Measurements from ENCODE around the gene CADPS2.
A peak's percentile ranks its signal among the peaks of the same experiment; 100 is the strongest.

The CADPS2 gene

DNA sequence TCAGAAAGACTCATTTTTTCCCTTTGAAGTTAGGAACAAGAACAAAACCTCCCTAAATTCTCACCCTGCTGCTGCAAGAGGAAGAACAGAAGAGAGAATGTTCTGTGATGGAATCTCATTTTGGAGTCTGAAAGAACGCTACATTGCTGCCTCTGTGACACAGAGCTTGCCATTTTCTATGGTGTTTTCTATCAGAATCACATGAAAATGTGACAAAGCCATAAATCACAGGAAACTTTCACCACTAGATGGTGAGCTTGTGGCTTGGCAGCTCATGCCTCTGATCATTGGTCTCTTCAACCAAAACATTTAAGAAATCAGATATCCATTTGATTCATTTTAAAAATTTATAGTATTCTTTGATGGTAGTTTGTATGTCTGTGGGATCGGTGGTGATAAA is 82.9 kb downstream of the CADPS2 start:
- TF ChIP-seq, protein P1, sequence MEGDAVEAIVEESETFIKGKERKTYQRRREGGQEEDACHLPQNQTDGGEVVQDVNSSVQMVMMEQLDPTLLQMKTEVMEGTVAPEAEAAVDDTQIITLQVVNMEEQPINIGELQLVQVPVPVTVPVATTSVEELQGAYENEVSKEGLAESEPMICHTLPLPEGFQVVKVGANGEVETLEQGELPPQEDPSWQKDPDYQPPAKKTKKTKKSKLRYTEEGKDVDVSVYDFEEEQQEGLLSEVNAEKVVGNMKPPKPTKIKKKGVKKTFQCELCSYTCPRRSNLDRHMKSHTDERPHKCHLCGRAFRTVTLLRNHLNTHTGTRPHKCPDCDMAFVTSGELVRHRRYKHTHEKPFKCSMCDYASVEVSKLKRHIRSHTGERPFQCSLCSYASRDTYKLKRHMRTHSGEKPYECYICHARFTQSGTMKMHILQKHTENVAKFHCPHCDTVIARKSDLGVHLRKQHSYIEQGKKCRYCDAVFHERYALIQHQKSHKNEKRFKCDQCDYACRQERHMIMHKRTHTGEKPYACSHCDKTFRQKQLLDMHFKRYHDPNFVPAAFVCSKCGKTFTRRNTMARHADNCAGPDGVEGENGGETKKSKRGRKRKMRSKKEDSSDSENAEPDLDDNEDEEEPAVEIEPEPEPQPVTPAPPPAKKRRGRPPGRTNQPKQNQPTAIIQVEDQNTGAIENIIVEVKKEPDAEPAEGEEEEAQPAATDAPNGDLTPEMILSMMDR (conservative IDR thresholded peaks at IDR 0.05) = peak; percentile 92

DNA sequence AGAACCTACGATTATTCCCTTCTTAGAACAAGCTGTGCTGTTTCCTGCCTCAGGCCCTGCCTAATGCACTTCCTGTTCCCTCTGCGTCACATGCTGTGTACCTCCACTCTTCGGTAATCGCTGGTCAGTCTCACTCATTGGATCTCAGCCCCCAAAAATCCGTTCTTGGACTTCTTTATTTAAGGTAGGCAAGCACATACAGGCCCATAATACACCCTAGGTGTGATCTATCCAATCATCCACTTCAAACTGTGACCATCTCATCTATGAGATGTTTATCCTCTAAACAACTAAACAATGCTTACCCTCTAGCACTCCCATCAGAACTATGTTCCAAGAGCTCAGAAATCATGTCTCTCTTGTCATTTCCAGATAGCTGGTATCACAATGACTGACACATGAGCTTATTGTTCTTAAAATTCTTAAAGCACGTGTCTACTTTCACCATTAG is 83.9 kb downstream of the CADPS2 start:
- TF ChIP-seq, protein P1 (conservative IDR thresholded peaks at IDR 0.05) = no peak

More for the DNA sequence above, 82.9 kb downstream of the CADPS2 start:
- peak overlapping the region; percentile 29 for H3K27ac ChIP-seq

DNA sequence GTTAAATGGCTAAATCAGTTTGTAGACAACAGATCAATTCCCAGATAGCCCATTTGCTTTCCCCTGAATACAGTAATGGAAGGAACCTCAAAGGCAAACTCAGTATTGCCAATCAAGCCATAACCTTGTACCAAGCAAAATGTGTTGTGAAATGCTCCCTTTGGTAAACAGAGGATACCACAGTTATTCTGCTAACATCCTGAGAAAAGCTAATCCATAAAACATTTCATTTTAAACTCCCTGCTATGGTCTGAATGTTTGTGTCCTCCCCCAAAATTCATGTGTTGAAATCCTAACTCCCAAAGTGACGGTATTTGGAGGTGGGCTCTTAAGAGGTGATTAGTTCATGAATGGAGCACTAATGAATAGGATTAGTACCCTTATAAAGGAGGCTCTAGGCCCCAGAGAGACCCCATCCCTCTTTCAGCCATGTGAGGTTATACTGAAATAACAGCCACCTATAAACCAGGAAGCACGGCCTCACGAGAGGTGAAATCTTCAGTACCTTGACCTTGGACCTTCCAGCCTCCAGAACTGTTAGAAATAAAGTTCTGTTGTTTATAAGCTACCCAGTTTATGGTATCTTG is 94.2 kb downstream of the CADPS2 start:
- TF ChIP-seq, protein P1 (conservative IDR thresholded peaks at IDR 0.05) = no peak
- no peak overlapping the region for H3K27ac ChIP-seq

More for the DNA sequence above, 83.9 kb downstream of the CADPS2 start:
- peak overlapping the region; percentile 29 for H3K27ac ChIP-seq

DNA sequence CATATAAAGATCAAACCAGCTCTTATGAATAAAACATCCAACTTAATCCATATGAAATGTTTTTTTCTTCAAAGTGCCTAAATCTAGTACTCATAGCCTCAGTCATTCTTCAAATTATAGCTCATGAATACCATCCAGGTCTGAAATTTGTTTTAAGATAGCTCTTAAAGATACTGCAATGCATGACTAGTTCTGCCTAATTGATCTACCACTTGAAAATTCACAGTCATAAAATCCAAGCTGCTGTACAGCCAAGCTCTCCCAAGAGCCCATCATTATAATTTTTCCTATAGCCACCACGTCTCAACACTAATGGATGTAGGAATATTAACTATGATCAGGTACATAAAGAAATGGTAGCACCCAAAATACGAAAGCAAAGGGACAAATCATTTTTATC is 95.7 kb downstream of the CADPS2 start:
- TF ChIP-seq, protein P1 (conservative IDR thresholded peaks at IDR 0.05) = no peak
- no peak overlapping the region for H3K27ac ChIP-seq

DNA sequence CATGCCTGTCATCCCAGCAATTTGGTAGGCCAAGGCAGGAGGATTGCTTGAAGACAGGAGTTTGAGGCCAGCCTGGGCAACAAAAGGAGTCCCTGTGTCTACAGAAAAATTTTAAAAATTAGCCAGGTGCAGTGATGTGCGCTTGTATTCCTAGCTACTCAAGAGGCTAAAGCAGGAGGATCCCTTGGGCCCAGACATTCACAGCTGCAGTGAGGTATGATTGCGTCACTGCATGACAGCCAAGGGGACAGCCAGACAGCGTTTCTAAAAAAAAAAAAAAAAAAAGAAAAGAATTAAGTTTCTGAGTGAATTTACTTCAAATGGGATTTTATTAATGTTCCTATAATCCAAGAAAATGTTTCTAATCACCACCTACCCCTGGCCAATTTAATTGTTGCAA is 96.1 kb downstream of the CADPS2 start:
- TF ChIP-seq, protein P1 (conservative IDR thresholded peaks at IDR 0.05) = no peak
- H3K27ac ChIP-seq = no peak overlapping the region

DNA sequence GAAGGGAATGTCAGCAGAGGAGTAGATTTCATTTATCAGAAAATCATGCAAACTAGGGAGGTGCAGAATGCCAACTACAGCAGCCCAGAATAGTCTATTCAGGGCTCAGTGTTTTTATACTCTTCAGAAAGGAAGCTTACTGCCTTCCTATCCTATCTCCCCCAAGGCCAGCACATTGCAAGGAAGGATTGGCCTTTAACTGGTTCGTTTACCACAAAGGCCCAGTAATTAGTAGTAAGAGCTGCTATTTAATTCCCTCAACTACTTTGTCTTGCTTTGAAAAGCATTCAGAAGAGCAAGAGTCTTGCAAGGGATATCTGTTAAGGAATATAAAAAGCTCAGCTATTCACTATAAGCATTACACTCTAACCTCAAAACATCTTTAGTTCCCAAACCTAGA is 97.1 kb downstream of the CADPS2 start:
- TF ChIP-seq, protein P1 (conservative IDR thresholded peaks at IDR 0.05) = no peak
- no peak overlapping the region for H3K27ac ChIP-seq

DNA sequence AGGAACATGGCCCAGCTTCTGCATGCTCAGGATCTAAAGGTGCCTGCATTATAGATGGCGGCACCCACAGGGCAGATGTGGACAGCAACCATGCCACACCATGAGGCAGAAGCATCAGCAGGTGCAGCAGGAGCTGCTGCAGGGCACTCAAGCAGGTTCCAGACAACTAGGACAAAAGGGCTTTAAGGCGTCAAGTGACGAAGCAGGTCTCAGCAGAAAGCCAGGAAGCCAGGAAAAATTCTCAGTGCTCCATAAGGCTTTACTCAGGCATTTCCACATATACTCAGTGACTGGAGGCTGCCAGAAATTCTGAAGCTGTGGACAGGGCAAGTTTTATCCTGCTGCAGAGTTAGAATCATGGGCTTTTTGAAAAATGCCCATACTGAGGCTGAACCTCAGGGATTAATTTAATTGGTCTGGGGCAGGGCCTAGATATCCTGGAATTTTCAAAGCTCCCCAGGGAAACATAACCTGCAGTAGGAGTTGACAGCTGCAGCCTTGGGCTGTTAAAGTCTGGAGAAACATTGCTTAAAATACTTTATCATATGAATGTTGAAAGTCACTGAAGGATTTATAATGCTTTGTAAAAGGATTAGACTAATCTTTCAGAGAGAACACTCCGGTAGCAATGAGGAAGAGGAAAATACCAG is 115.4 kb downstream of the CADPS2 start:
- H3K27ac ChIP-seq = no peak overlapping the region
- TF ChIP-seq, protein P1 (conservative IDR thresholded peaks at IDR 0.05) = no peak
